K562 (cell line): ENCODE measurements around the gene EIF4E. TPM values are rescaled to one million over a fixed set of nuclear protein-coding genes. Genes with fewer than 3 reads are reported as not detected.

Source experiments
- ATAC-seq: fragments of 200-7000 bp; cut with Tn5 transposase; 3 replicates; pipeline ENCODE4 v1.9.1; 2020; ENCODE audit warnings: moderate library complexity
- BruUV-seq: library from RNA; stranded (reverse); fragments of 400-500 nt; replicated peaks from 2 replicates; lab custom pipeline; 2021; lab: Mats Ljungman, UMichigan
- CTCF ChIA-PET: fragments of 300-600 bp; formaldehyde crosslinking; extraction: SDS; loops from one replicate; lab custom pipeline; 2021; ENCODE audit warnings: low intra/inter-chr PET ratio; lab: Yijun Ruan, JAX
- POLR2A ChIA-PET: fragments of 300-600, 350-650 bp; sonication (Branson Sonifier 250); formaldehyde crosslinking; extraction: SDS; loops from one replicate; lab custom pipeline; 2021; ENCODE audit warnings: antibody characterized with exemption, inconsistent platforms; lab: Yijun Ruan, JAX
- DNase-seq, 4 experiments: peaks; one replicate each; pipeline versions ENCODE4 v3.0.0 to v3.0.0-alpha.2; 2011 to 2018; ENCODE audit warnings: low spot score in 3 of 4, mixed read lengths in 3 of 4; ENCODE audit errors: extremely low read depth in 1 of 4
- FAIRE-seq: peaks from 2 replicates; lab custom pipeline; 2011; peaks lifted over from hg19 to GRCh38; lab: Jason Lieb, UNC
- H2AFZ ChIP-seq: 2 replicates; pipeline ENCODE4 v1.6.0; 2011; ENCODE audit warnings: low read depth, low read length, control low read depth, inconsistent platforms
- H3K27ac ChIP-seq: fragments of 200-600 bp; 3 replicates; pipeline ENCODE4 v1.8.0; 2011; ENCODE audit warnings: low read depth, mild to moderate bottlenecking, control low read depth, inconsistent platforms, low read length, moderate library complexity, mixed read lengths; ENCODE audit errors: extremely low read depth
- H3K27me3 ChIP-seq, 2 experiments: fragments of 300-600 bp in 1 of 2; 2 replicates in 1 of 2; 3 replicates in 1 of 2; pipeline versions ENCODE4 v1.6.0 to v1.8.0; 2011; ENCODE audit warnings: inconsistent platforms in 2 of 2, low read length in 2 of 2, mild to moderate bottlenecking in 1 of 2, mixed read lengths in 1 of 2, moderate library complexity in 1 of 2; ENCODE audit not compliant: control insufficient read depth in 2 of 2, insufficient read depth in 2 of 2
- H3K36me3 ChIP-seq: fragments of 300-600 bp; 3 replicates; pipeline ENCODE4 v1.8.0; 2011; ENCODE audit warnings: mild to moderate bottlenecking, low read length, inconsistent platforms; ENCODE audit not compliant: control insufficient read depth, insufficient read depth
- H3K4me1 ChIP-seq, 2 experiments: fragments of 200-600 bp in 1 of 2; replicated peaks in 1 of 2; 2 replicates in 1 of 2; 3 replicates in 1 of 2; pipeline versions ENCODE4 v1.5.1 to v1.8.0; 2011; ENCODE audit warnings: inconsistent platforms in 2 of 2, low read length in 2 of 2, mild to moderate bottlenecking in 1 of 2, mixed read lengths in 1 of 2, moderate library complexity in 1 of 2; ENCODE audit not compliant: control insufficient read depth in 2 of 2, insufficient read depth in 2 of 2
- H3K4me2 ChIP-seq: 2 replicates; pipeline ENCODE4 v1.6.1; 2011; ENCODE audit warnings: low read length, control low read depth, inconsistent platforms, mixed read lengths; ENCODE audit not compliant: insufficient read depth
- H3K4me3 ChIP-seq: fragments of 200-600 bp; sonication (generic), shearing (Covaris generic); 2 replicates; pipeline ENCODE4 v1.5.1; 2016; ENCODE audit warnings: control low read depth, inconsistent platforms
- H3K79me2 ChIP-seq: fragments of 200-600 bp; 3 replicates; pipeline ENCODE4 v1.8.0; 2011; ENCODE audit warnings: low read length, inconsistent platforms; ENCODE audit not compliant: control insufficient read depth, insufficient read depth
- H3K9ac ChIP-seq, 2 experiments: 2 replicates each; pipeline versions ENCODE4 v1.6.0 to v1.6.1; 2011; ENCODE audit warnings: low read depth in 2 of 2, low read length in 2 of 2, control low read depth in 1 of 2, inconsistent platforms in 1 of 2, mild to moderate bottlenecking in 1 of 2, mixed read lengths in 1 of 2; ENCODE audit not compliant: insufficient read depth in 1 of 2
- H3K9me1 ChIP-seq: one replicate; pipeline ENCODE4 v1.6.0; 2011; ENCODE audit warnings: inconsistent platforms, mild to moderate bottlenecking, low read length, moderate library complexity; ENCODE audit not compliant: control insufficient read depth, insufficient read depth
- H3K9me3 ChIP-seq: replicated peaks from 2 replicates; pipeline ENCODE4 v1.5.1; 2011; ENCODE audit warnings: low read depth, low read length, inconsistent platforms; ENCODE audit not compliant: control insufficient read depth, insufficient read depth
- H4K20me1 ChIP-seq: replicated peaks from 2 replicates; pipeline ENCODE4 v1.6.1; 2011; ENCODE audit warnings: low read length, inconsistent platforms, mixed read lengths; ENCODE audit not compliant: control insufficient read depth, insufficient read depth
- C11orf30 ChIP-seq: fragments of 450-650 bp; IDR thresholded peaks from 2 replicates; pipeline ENCODE4 v1.6.1; 2016; ENCODE audit warnings: low read depth, mild to moderate bottlenecking
- E2F8 ChIP-seq: fragments of 450-650 bp; IDR thresholded peaks from 2 replicates; pipeline ENCODE4 v1.7.1; 2018; ENCODE audit warnings: mild to moderate bottlenecking, low read depth; ENCODE audit not compliant: partially characterized antibody
- FOSL1 ChIP-seq: fragments of 200-800 bp; sonication (Bioruptor generic); conservative IDR thresholded peaks from 2 replicates; pipeline ENCODE4 v1.6.1; 2016; ENCODE audit warnings: missing genetic modification characterization, missing compliant biosample characterization
- JUND ChIP-seq, 2 experiments: IDR thresholded peaks; 2 replicates in 1 of 2; 3 replicates in 1 of 2; pipeline ENCODE4 v1.6.1; 2011; ENCODE audit warnings: borderline replicate concordance in 2 of 2, low read depth in 2 of 2, low read length in 2 of 2, improper control_type of control experiment in 1 of 2, missing biosample characterization in 1 of 2, missing genetic modification characterization in 1 of 2, missing genetic modification reagents in 1 of 2
- SPI1 ChIP-seq: IDR thresholded peaks from 2 replicates; pipeline ENCODE4 v1.6.1; 2011; ENCODE audit warnings: low read depth, low read length, control low read depth, borderline replicate concordance
- TARDBP ChIP-seq: fragments of 450-650 bp; IDR thresholded peaks from 2 replicates; pipeline ENCODE4 v1.6.1; 2016
- ZNF316 ChIP-seq: fragments of 450-650 bp; IDR thresholded peaks from 2 replicates; pipeline ENCODE4 v1.6.1; 2016
- WGBS: fragments of 100-300 bp; shearing (Covaris generic); methylation state at CpG from one replicate; pipeline ENCODE4 v1.1.6; 2016; ENCODE audit warnings: low coverage, mixed read lengths; ENCODE audit not compliant: insufficient coverage; ENCODE audit errors: missing lambda C conversion rate; 5-methylcytosine and 5-hydroxymethylcytosine counted together
- in situ Hi-C: fragments of 300-500 bp; cut with MboI; formaldehyde crosslinking; loops from 4 replicates; pipeline ENCODE4 v1.15.0; 2018; ENCODE audit warnings: inconsistent platforms, mixed read lengths
- intact Hi-C: fragments of 100-400 bp; cut with micrococcal nuclease; formaldehyde crosslinking; loops from 2 replicates; pipeline ENCODE4 v1.14.2; 2022
- polyA plus RNA-seq, 8 experiments: library from polyadenylated mRNA; depleted of rRNA in 4 of 8; stranded (reverse) in 5 of 8; unstranded in 3 of 8; fragments of >200 nt; fragmentation: Nextera tagmentation in 2 of 8; fragmentation: Illumina TruSeq in 1 of 8; extraction: Ambion mirVana in 2 of 8; extraction: Trizol in 1 of 8; gene quantifications; 2 replicates each; pipeline versions ENCODE4 v1.2.1 to v1.2.3, GENCODE V29; 2011 to 2014; ENCODE audit warnings: inconsistent platforms in 1 of 8, missing spikeins in 1 of 8
- total RNA-seq, 7 experiments: library from RNA; depleted of rRNA in 6 of 7; stranded (reverse); fragments of >200 nt in 6 of 7; fragmentation: Illumina TruSeq in 2 of 7; extraction: Trizol in 2 of 7; gene quantifications; 2 replicates each; pipeline versions ENCODE4 v1.2.1 to v1.2.3, GENCODE V29; 2011 to 2021; ENCODE audit warnings: low replicate concordance in 1 of 7

EIF4E gene
- total and polyA plus RNA-seq, 9 of the 15 experiments (the other 6 are each of a cell fraction or from before 2014, with no cell fraction given), result 164 to 489 (median 179) TPM

GRCh38 chr4:98950925-98951324, 22.0 kb upstream of the EIF4E start:
- FAIRE-seq (peak; percentile 74), DNase-seq (peak in 1 of 4 experiments; percentile 37)
- intact Hi-C loops (no loop called here), in situ Hi-C loops (no loop called here)
- no TSS peak for BruUV-seq
- ChIA-PET POLR2A (interaction anchor here (0.7 to 1.0 kb wide), 2 partner anchors 22 to 855 kb away, joined by 3 to 4 read pairs; partner anchors contain the start of gene EIF4E), CTCF (no interaction called here)
- Histone ChIP-seq H3K9ac (no peak overlapping the region; a peak in 1 of 4 replicates), H3K79me2 (no peaks in the 10 kb centered on the region), H3K9me3 (no peaks in the 10 kb centered on the region), H3K27ac (no peak overlapping the region), H2AFZ (0 out of 2 replicates have a peak overlapping the region, but pooled peaks have one; percentile 30), H3K36me3 (no peaks in the 10 kb centered on the region)
- TF ChIP-seq SPI1 (0 out of 2 replicates have a peak, but pooled peaks have one; percentile 32), TARDBP (no peak), FOSL1 (peak; percentile 55), JUND (IDR thresholded peaks at IDR 0.05; ENCODE audit: borderline replicate concordance, low read depth, low read length) (peak; percentile 50; the same call in 1 of the 2 replicates), JUND (tag; IDR thresholded peaks at IDR 0.05; ENCODE audit: borderline replicate concordance, low read depth, low read length) (no peak; the same call in 2 of the 3 replicates), ZNF316 (peak; percentile 27; the same call in 1 of the 2 replicates), C11orf30 (0 out of 2 replicates have a peak, but pooled peaks have one; percentile 5), E2F8 (no peak)
- TF ChIP-seq, all 486 proteins: peak for 5
- 33% methylated on average over 1 of the region's 1 CpG for WGBS
- Histone ChIP-seq H3K4me1 (no peaks in the 10 kb centered on the region; a peak in 2 of 5 replicates), H4K20me1 (no peaks in the 10 kb centered on the region), H3K27me3 (no peaks in the 10 kb centered on the region), H3K9me1 (no peaks in the 10 kb centered on the region), H3K4me2 (no peak overlapping the region), H3K4me3 (no peak overlapping the region)
- peak; percentile 59 for ATAC-seq
